Panc1 (cell line): ENCODE results near the gene FOSL2.

Experiments used
- POLR2AphosphoS5 ChIP-seq: IDR thresholded peaks from 2 replicates; pipeline ENCODE4 v1.6.1; 2012; ENCODE audit warnings: mild to moderate bottlenecking, low read depth, low read length, moderate library complexity
- TF ChIP-seq, protein P1 (sequence below): fragments of 450-650 bp; IDR thresholded peaks from 2 replicates; pipeline ENCODE4 v1.5.1; 2017; ENCODE audit warnings: mild to moderate bottlenecking
- TF ChIP-seq, protein P2 (sequence below), 2 experiments: IDR thresholded peaks; 2 replicates each; pipeline ENCODE4 v1.6.1; 2011 to 2012; ENCODE audit warnings: low read depth in 2 of 2, control low read depth in 1 of 2, low read length in 1 of 2, mild to moderate bottlenecking in 1 of 2, moderate library complexity in 1 of 2; ENCODE audit not compliant: insufficient read depth in 1 of 2

DNA sequence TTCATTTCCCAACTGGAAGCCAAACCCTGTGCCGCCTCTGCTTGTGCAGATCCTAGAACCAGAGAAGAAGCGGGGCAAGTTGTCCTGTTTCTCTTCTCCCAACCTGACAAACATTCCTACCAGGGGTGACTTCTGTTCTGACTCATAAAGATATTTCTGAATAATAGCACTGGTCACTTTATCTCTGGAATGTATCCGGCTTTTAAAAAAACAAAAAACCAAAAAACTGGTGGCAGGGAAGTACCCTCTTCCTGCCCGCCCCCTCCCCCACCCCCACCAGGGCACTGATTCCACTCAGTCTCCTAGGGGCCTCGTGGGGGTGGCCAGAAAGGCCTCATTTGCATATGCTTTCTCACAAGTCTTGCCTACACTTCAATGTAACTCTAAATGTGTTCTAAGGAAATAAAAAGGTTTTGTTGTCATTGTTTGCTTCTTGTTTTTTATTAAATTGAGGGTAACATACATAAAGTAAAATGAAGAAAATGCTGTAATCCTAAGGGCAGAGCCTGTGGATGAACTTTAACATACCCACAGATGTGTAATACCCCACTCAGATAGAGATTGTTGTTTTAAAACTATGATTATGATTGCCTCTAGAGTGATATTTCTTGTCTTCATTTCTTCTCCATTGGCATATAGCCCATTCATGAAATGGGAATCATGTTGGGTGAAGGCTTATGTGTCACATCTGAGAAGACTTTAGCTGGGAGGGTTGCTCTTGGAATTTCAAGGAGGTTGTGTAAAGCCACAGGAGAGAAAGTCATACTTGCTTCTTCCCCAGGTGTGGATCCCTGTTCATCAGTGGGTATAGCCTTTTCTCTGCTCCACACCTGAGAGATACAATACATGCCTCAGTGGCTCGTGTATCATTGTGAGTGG is 5.3 kb upstream of the FOSL2 start:
- TF ChIP-seq, protein P1, sequence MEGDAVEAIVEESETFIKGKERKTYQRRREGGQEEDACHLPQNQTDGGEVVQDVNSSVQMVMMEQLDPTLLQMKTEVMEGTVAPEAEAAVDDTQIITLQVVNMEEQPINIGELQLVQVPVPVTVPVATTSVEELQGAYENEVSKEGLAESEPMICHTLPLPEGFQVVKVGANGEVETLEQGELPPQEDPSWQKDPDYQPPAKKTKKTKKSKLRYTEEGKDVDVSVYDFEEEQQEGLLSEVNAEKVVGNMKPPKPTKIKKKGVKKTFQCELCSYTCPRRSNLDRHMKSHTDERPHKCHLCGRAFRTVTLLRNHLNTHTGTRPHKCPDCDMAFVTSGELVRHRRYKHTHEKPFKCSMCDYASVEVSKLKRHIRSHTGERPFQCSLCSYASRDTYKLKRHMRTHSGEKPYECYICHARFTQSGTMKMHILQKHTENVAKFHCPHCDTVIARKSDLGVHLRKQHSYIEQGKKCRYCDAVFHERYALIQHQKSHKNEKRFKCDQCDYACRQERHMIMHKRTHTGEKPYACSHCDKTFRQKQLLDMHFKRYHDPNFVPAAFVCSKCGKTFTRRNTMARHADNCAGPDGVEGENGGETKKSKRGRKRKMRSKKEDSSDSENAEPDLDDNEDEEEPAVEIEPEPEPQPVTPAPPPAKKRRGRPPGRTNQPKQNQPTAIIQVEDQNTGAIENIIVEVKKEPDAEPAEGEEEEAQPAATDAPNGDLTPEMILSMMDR: no peak
- TF ChIP-seq, protein P2, sequence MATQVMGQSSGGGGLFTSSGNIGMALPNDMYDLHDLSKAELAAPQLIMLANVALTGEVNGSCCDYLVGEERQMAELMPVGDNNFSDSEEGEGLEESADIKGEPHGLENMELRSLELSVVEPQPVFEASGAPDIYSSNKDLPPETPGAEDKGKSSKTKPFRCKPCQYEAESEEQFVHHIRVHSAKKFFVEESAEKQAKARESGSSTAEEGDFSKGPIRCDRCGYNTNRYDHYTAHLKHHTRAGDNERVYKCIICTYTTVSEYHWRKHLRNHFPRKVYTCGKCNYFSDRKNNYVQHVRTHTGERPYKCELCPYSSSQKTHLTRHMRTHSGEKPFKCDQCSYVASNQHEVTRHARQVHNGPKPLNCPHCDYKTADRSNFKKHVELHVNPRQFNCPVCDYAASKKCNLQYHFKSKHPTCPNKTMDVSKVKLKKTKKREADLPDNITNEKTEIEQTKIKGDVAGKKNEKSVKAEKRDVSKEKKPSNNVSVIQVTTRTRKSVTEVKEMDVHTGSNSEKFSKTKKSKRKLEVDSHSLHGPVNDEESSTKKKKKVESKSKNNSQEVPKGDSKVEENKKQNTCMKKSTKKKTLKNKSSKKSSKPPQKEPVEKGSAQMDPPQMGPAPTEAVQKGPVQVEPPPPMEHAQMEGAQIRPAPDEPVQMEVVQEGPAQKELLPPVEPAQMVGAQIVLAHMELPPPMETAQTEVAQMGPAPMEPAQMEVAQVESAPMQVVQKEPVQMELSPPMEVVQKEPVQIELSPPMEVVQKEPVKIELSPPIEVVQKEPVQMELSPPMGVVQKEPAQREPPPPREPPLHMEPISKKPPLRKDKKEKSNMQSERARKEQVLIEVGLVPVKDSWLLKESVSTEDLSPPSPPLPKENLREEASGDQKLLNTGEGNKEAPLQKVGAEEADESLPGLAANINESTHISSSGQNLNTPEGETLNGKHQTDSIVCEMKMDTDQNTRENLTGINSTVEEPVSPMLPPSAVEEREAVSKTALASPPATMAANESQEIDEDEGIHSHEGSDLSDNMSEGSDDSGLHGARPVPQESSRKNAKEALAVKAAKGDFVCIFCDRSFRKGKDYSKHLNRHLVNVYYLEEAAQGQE (IDR thresholded peaks at IDR 0.05; ENCODE audit: insufficient read depth in 1 of 2, low read depth in 2 of 2, low read length in 1 of 2): no peak
- no peak for TF ChIP-seq POLR2AphosphoS5
